Stimulated activated CD4-positive, alpha-beta T cell treated with anti-CD3 and anti-CD28 coated beads, Interleukin-4, amount 100 ng/mL, for 1 hour (primary cell): ENCODE data around the gene SLC37A4.
"Not testable (repeated sequence)": the region's sequence is repeated elsewhere in the genome, so short reads cannot be mapped to it uniquely, and the experiment has no call there.

Experiments used
- DNase-seq: peaks from one replicate; pipeline ENCODE4 v3.0.0-alpha.2; 2020

SLC37A4 gene

DNA sequence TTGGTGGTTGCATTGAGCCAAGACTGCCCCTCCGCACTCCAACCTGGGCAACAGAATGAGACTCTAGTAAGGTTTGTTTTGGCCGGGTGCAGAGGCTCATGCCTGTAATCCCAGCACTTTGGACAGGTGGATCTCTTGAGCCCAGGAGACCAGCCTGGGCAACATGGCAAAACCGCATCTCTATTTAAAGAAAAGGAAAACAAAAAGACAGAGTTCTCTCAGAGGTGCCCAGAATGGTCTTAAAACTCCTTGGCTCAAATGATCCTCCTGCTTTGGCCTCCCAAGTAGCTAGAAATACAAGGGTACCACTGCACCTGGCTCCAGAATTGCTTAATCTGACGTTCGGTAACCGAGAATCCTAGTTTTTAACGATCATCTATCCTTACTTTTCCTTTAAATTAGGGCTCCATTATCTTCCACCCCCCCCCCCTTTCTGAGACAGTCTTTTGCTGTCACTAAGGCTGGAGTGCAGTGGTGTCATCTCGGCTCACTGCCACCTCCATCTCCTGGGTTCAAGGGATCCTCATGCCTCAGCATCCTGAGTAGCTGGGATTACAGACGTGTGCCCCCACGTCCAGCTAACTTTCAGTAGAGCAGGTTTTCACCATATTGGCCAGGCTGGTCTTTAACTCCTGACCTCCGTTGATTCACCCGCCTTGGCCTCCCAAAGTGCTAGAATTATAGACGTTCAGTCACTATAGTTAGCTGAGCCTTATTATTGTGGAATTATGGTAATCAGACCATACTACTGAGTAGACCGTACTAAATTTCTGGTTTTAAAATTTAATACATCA is 14.3 kb downstream of the SLC37A4 start:
- no peak for DNase-seq

DNA sequence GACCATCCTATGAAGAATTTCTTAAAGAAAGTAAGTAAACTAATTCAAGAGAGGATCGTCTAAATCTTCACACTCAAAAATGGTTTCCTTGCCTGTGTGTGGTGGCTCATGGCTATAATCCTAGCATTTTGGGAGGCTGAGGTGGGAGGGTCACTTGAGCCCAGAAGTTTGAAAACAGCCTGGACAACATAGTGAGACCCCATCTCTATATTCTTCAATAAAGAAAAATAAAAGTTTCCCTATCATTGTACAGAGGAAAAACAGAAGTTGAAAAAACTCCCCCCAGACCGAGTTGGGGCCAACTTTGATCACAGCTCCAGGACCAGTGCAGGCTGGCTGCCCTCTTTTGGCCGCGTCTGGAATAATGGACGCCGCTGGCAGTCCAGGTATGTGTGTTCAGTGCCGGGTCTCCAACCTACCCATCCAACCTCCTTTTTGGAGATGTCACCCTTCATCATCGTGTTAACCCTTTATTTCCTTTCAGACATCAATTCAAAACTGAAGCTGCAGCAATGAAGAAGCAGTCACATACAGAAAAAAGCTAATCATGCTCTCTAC is 15.5 kb downstream of the SLC37A4 start:
- DNase-seq = no peak

DNA sequence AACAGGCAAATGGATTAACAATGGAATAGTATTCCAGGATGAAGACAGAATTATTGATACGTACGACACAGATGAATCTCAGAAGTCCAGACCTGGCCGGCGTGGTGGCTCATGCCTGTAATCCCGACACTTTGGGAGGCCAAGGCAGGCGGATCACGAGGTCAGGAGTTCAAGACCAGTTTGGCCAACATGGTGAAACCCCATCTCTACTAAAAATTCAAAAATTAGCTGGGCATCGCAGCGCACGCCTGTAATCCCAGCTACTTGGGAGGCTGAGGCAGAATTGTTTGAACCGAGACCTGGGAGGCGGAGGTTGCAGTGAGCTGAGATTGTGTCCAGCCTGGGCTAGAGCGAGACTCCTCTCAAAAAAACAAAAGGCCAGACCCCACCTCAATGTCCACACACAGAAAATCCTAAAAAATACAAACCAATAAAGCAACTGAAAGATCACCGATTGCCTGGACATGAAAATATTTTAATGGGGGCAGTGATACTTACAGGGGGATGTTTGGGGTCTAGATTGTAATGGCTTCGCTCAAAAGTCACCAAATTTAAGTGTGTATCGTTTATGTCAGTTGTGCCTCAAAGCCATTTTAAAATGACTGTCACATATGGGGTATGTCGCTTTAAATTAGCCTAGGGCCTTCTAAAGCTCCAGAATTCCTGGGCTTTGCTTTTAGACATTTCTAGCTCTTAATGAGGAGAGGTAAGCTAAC is 16.3 kb downstream of the SLC37A4 start:
- no peak for DNase-seq

DNA sequence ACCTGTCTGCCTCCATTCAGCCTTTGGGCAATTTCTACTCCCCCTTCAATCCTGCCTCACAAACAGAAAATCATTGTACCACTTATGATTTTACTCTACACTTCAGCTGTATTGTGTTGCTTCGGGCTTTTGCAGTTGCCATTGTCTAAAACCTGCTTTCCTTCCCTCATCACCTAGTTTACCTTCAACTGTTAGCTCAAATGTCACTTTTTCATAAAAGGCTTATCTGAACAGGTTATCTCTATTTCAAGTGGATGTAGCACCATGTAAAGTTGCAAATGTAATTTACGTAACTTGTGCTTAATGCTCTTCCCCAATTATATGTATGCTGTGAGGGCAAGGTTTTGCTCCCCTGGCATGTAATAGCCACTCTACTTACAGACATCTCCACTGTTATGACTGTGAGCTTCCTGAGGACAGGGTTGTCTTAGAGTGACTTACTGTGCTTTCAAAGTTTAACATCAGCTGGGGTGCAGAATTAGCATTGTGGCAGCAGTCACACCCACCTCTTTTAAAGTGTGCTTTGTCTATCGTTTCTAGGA is 18.0 kb downstream of the SLC37A4 start:
- no peak for DNase-seq

DNA sequence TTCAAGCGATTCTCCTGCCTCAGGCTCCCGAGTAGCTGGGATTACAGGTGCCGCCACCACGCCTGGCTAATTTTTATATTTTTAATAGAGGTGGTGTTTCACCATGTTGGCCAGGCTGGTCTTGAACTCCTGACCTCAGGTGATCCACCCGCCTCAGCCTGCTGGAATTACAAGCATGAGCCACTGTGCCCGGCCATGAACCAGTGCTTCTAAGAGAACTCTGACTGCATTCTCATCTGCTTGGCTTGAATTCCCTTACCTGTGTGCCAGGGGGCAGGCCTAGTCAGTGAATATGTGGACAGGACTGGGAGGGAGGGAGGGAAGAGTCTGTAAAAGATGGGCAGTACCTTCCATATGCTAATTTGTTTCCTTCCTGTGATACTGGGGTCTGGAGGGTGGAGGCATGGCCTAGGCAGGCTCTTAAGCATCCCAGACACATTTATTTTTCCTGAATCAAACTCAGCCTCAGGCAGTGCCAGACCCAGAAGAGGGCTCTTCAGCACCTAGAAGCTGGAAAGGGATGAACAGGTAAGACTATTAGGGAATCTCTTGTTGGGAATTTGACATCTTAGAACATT is 19.1 kb downstream of the SLC37A4 start:
- DNase-seq = no peak

DNA sequence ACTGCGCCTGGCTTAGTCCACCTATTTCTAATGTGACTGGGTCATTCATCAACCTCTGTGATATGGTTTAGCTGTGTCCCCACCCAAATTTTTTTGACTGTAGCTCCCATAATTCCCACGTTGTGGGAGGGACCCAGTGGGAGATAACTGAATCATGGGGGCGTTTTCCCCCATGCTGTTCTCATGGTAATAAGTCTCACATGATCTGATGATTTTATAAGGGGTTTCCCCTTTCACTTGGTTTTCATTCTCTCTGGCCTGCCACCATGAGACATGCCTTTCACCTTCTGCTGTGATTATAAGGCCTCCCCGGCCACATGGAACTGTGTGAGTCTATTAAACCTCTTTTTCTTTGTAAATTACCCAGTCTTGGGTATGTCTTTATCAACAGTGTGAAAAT is 24.0 kb downstream of the SLC37A4 start:
- no peak for DNase-seq

DNA sequence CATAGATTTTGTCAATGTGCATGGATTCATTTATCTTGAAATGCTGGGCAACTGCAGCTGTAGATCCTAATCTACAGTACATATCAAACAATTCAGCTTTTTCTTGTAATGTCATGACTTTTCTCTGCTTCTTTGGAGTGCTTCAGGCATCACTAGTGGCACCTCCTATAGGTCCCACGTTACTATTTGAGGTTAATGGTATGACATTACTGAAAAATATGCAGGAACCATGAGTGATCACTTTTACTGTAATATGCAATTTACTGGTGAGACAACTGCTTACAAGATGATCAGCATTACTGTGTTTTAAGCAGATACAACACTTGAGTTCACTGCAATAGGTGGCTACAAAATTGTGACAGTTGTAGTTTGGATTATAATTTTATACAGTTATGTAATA is 29.8 kb downstream of the SLC37A4 start:
- no peak for DNase-seq

DNA sequence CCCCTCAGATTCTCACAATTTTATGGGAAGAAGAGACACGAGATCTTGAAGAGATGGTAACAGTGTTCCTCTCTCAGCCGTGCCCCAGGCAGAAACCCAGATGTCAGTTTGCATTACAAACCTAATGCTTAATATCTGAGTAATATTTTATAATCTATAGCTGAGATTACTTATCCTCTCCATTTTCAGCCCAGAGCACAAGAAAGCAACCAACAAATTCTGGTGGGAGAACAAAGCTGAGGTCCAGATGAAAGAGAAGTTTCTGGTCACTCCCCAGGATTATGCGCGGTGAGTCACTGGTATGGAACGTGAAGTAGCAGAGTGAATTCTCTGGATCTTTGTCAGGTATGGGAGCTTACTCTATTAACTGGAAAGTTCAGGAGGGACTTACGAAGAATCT is 31.9 kb downstream of the SLC37A4 start:
- no peak for DNase-seq

DNA sequence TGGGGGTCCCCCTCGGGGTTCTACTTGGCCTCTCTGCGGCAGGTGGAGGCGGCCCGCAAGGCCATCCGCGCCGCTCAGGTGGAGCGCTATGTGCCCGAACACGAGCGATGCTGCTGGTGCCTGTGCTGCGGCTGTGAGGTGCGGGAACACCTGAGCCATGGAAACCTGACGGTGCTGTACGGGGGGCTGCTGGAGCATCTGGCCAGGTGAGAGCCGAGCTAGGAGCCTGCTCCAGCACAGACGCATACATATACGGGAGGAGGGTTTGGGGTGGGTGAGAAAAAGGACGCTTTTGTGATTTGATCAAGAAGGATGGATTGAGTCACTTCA is 32.3 kb downstream of the SLC37A4 start:
- DNase-seq = no peak

DNA sequence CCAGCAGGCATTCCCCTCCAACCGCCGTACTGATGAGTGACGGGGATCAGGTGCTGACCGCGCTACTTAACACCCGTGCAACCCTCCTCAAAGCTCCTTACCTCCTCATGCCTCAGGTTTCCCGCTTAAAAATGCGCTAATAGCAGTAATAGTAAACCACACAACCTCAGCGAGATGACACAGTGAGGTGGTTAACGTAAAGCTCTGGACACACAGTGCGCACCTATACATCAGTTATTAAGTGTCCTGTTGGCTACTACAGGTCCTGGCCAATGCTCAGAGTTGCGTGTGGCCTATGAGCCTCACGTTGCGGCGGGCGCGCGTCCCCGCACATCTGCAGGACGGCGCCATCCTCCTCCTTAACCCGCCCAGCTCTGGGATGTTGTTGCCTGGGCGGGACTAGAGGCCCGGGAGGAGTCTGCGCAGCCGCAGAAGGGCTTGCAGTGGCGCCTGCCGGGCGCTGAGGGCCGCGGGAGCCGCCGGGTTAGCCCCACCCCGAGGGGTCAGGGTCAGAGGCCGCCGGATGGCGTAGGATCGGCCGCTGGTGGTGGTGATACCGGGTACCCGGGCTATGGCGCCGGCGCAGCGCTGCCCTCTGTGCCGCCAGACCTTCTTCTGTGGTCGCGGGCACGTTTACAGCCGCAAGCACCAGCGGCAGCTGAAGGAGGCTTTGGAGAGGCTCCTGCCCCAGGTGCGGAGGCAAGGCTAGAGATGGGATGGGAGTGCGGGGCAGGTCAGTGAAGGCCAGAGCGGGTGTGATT is 32.9 kb downstream of the SLC37A4 start, which contains the start of gene CENATAC:
Gene CENATAC (plus strand): TSS at position 512 of the 761 bp plus-strand sequence. CDS start 60 bp downstream, at position 572.
- DNase-seq = peak; percentile 97

DNA sequence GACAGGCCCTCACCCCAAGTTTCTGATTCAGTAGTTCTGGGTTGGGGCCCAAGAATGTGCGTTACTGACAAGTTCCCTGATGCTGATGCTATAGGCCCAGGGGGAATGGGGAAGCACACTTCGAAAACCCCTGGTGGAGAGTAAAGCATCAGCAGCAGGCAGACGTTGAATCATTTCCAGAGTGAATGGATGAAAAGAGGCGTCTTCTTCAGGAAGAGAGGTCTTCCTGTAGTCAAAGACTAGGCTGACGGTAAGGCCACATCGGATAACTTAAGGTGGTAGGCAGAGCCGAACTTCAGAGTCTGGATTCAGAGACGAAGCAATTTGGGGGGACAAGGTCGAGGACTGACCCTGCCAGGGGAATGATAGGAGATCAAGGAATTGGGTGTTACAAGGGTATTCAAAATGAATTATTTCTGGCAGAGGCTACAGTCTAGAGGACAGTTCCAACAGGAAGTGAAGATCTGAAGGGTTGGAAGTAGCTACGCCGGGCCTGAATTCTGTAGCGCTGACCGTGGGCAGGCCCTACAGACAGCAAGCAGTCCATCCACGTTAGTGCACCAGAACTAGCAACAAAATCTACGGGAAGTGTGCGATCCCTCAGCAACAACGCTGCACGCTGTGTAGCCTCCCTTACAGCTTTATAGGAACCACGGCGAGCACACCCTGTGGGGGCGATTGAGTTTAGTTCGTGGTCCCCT is 33.6 kb downstream of the SLC37A4 start:
- peak; percentile 29 for DNase-seq

DNA sequence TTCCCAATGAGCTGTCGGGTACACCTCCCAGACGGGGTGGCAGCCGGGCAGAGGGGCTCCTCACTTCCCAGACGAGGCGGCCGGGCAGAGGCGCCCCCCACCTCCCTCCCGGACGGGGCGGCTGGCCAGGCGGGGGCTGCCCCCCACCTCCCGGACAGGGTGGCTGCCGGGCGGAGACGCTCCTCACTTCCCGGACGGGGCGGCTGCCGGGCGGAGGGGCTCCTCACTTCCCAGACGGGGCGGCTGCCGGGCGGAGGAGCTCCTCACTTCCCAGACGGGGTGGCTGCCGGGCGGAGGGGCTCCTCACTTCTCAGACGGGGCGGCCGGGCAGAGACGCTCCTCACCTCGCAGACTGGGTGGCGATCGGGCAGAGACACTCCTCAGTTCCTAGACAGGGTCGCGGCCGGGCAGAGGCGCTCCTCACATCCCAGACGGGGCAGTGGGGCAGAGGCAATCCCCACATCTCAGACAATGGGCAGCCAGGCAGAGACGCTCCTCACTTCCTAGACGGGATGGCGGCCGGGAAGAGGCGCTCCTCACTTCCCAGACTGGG is 39.1 kb downstream of the SLC37A4 start:
- not testable (repeated sequence) for DNase-seq

DNA sequence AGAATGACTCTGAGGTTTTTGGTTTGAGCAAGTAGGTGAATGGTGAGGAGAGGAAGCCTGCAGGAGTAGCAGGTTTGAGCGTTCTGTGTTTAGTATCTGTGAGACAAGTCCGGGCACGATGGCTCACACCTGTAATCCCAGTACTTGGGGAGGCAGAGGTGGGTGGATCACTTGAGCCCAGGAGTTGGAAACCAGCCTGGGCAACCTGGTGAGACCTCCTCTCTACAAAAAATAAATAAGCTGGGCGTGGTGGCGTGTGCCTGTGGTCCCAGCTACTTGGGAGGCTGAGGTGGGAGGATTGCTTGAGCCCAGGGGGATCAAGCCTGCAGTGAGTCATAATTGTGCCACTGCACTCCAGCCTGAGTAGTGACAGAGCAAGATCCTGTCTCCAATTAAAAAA is 42.4 kb downstream of the SLC37A4 start:
- no peak for DNase-seq

DNA sequence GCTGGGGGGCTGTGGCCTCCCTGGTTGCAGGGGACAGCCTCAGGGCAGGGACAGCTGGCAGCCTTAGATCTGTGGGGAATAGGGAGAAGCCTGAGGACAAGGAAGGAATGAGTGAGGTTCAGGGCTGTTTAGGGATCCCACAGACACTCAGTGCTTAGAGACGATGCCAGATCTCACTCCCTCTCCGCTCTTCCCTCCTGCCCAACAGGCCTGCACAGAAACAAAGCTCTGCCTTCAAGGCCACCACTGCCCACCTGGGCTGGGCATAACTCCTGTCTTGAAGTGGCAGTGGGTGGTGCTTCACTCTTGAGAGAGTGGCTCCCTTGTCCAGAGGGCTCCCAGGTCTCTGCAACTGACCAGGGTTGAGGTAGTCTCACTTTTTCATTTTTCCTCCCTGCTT is 45.9 kb downstream of the SLC37A4 start:
- no peak for DNase-seq

DNA sequence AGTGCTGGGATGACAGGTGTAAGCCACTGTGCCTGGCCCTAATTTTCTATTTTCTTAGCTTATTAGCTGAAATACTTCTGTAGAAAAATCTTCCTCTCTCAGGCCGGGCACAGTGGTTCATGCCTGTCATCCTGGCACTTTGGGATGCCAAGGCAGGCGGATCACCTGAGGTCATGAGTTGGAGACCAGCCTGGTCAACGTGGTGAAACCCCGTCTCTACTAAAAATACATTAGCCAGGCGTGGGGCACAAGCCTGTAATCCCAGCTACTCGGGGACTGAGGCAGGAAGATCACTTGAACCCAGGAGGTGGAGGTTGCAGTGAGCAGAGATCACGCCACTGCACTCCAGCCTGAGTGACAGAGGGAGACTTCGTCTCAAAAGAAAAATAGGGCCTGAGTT is 46.3 kb downstream of the SLC37A4 start:
- not testable (repeated sequence) for DNase-seq

DNA sequence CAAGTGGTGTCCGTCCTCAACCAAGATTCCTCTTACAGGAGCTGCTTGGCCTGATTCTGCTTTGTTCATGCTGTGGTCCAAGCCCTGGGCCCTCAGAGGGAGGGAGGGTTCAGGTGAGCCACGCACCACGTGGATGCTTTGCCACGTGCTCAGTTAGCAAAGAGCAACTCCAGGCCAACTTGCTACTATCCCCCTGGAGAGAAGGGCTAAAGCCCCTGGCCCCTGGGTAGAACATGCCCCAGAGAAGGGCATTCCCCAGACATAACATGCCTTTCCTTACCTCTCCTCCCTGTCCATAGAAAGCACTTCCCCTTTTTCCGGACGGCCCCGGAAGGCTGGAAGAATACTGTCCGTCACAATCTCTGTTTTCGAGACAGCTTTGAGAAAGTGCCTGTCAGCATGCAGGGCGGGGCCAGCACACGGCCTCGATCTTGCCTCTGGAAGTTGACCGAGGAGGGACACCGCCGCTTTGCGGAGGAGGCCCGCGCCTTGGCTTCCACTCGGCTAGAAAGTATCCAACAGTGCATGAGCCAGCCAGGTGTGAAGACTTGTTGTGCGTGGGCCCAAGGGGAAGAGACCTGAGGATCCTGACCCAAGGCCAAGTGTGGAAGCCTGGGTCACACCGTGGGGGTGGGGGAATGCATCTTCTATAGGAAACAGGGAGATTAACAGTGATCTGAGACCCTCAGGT is 50.3 kb downstream of the SLC37A4 start:
- no peak for DNase-seq

DNA sequence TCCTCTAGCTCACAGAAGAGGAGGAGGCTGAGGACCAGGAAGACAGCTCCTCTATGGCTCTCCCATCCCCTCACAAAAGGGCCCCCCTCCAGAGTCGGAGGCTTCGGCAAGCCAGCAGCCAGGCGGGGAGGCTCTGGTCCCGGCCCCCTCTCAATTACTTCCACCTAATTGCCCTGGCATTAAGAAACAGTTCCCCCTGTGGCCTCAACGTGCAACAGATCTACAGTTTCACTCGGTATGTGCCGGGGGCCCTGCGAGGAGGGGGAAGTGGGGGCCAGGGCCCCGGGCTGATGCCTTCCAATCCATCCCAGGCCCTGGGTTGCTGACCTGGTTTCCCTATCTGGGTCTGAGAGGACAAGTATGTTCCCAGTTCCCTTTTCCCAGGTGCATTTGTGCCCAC is 51.2 kb downstream of the SLC37A4 start:
- DNase-seq = no peak

DNA sequence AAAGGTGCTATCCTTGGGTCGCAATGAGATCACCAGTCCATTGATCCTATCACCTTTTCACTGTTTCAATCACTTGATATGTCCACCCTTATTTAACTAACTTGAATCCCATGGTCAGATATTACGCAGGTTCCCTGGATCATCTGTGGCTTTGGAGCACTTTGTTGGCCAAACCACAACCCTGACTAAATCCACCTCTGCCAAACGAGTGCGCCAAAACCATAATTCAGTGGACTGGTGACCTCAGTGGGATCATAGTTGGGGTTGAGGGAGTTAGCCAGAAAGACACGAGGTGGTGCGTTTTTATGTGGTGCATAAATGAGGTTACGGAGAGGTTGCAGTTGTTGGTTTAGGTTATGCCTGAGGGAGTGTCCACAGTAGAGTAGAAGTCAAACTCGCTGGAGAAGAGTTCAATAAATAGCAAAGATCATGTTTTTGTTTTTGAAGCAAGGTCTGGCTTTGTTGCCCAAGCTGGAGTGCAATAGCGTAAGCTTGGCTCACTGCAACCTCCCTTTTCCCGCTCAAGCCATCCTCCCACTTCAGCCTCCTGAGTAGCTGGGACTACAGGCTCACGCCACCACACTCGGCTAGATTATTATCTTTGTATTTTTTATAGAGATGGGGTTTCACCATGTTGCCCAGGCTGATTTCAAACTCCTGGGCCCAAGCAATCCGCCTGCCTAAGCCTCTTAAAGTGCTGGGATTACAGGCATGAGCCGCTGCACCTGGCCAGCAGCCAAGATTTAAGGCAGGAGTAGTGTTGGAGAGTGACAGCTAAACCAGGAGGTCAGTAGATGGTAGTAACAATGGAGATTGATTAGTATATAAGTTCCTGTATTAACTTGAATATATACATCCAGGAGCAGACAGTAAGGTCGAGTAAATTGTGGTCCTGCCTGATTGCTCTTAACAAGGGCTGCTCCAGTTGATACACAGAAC is 54.6 kb downstream of the SLC37A4 start:
- no peak for DNase-seq
